T-helper 17 cell (primary cell): ENCODE results near the gene CEACAM8. TPM values are rescaled to one million over a fixed set of nuclear protein-coding genes. Genes with fewer than 3 reads are reported as not detected.

Experiments
- ATAC-seq: fragments of 150-1000 bp; cut with Tn5 transposase; 2 replicates; pipeline ENCODE4 v1.10.0; 2021; ENCODE audit warnings: mild to moderate bottlenecking, moderate library complexity
- DNase-seq, 3 donors: peaks; one replicate each; pipeline versions ENCODE4 v3.0.0 to v3.0.0-alpha.2; 2020 to 2021
- H3K9me3 ChIP-seq: one replicate; pipeline ENCODE4 v1.7.0; 2013; ENCODE audit warnings: low read length, mild to moderate bottlenecking; ENCODE audit not compliant: control insufficient read depth, poor library complexity, severe bottlenecking
- H3K27ac Mint-ChIP-seq: one replicate; pipeline ENCODE4 v1.8.0; 2022; ENCODE audit warnings: mild to moderate bottlenecking, moderate library complexity, mixed read lengths
- H3K27me3 Mint-ChIP-seq: one replicate; pipeline ENCODE4 v1.8.0; 2022; ENCODE audit warnings: mixed read lengths
- H3K36me3 Mint-ChIP-seq: one replicate; pipeline ENCODE4 v1.8.0; 2022; ENCODE audit warnings: low read depth, mixed read lengths
- H3K4me1 Mint-ChIP-seq: one replicate; pipeline ENCODE4 v1.8.0; 2022; ENCODE audit warnings: mild to moderate bottlenecking, mixed read lengths
- H3K4me3 Mint-ChIP-seq: one replicate; pipeline ENCODE4 v1.8.0; 2022; ENCODE audit warnings: mild to moderate bottlenecking, moderate library complexity, mixed read lengths
- total RNA-seq, 4 donors: library from RNA in 2 of 4; stranded (reverse) in 2 of 4; gene quantifications; one replicate each; pipeline ENCODE4 v1.2.3 and lab custom pipeline; 2022 to 2026

Gene CEACAM8
- total RNA-seq, 2 donors from 2014 or later = not detected

GRCh38 chr19:42601811-42602443 is 7.2 kb upstream of the CEACAM8 start:
- no peak overlapping the region for H3K4me3 Mint-ChIP-seq
- H3K9me3 ChIP-seq = no peaks in the 10 kb centered on the region
- peaks cover 6% of the 10 kb centered on the region for H3K4me1 Mint-ChIP-seq
- DNase-seq (no peak), ATAC-seq (no peak)
- peaks cover 71% of the 10 kb centered on the region for H3K27me3 Mint-ChIP-seq
- no peak overlapping the region for H3K27ac Mint-ChIP-seq
- H3K36me3 Mint-ChIP-seq = no peaks in the 10 kb centered on the region

- H3K36me3 Mint-ChIP-seq = no peaks in the 10 kb centered on the region
- H3K27me3 Mint-ChIP-seq = peaks cover 37% of the 10 kb centered on the region
- peaks cover 11% of the 10 kb centered on the region for H3K4me1 Mint-ChIP-seq
- no peaks in the 10 kb centered on the region for H3K9me3 ChIP-seq
- ATAC-seq (peak; percentile 56), DNase-seq (peak in 2 of 3 donors; percentile 22 to 32)
- no peak overlapping the region for H3K27ac Mint-ChIP-seq
- no peak overlapping the region for H3K4me3 Mint-ChIP-seq
Observed at GRCh38 chr19:42596391-42597072, 1.8 kb upstream of the CEACAM8 start.

GRCh38 chr19:42595550-42596172 is 937 bp upstream of the CEACAM8 start:
- DNase-seq (no peak), ATAC-seq (no peak)
- no peak overlapping the region for H3K4me3 Mint-ChIP-seq
- H3K9me3 ChIP-seq = no peaks in the 10 kb centered on the region
- H3K36me3 Mint-ChIP-seq = no peaks in the 10 kb centered on the region
- no peak overlapping the region for H3K27ac Mint-ChIP-seq
- peaks cover 39% of the 10 kb centered on the region for H3K27me3 Mint-ChIP-seq
- H3K4me1 Mint-ChIP-seq = peaks cover 11% of the 10 kb centered on the region

- peaks cover 59% of the 10 kb centered on the region for H3K27me3 Mint-ChIP-seq
- H3K36me3 Mint-ChIP-seq = peaks cover under 1% of the 10 kb centered on the region
- no peak for DNase-seq
- no peak for ATAC-seq
- peaks cover under 1% of the 10 kb centered on the region for H3K4me1 Mint-ChIP-seq
- H3K4me3 Mint-ChIP-seq = no peak overlapping the region
- no peaks in the 10 kb centered on the region for H3K9me3 ChIP-seq
- no peak overlapping the region for H3K27ac Mint-ChIP-seq
Observed at GRCh38 chr19:42589792-42590191, 4.9 kb downstream of the CEACAM8 start.

- no peak overlapping the region for H3K27ac Mint-ChIP-seq
- no peaks in the 10 kb centered on the region for H3K9me3 ChIP-seq
- H3K4me1 Mint-ChIP-seq = peaks cover 6% of the 10 kb centered on the region
- ATAC-seq (no peak), DNase-seq (no peak)
- no peak overlapping the region for H3K4me3 Mint-ChIP-seq
- H3K36me3 Mint-ChIP-seq = peaks cover 7% of the 10 kb centered on the region
- H3K27me3 Mint-ChIP-seq = peaks cover 67% of the 10 kb centered on the region
Observed at GRCh38 chr19:42584466-42584865, 10.3 kb downstream of the CEACAM8 start.

- no peak overlapping the region for H3K27ac Mint-ChIP-seq
- ATAC-seq = no peak
- no peak for DNase-seq
- H3K9me3 ChIP-seq = no peaks in the 10 kb centered on the region
- peaks cover 3% of the 10 kb centered on the region for H3K36me3 Mint-ChIP-seq
- H3K4me3 Mint-ChIP-seq = no peak overlapping the region
- H3K27me3 Mint-ChIP-seq = peaks cover 55% of the 10 kb centered on the region
- no peaks in the 10 kb centered on the region for H3K4me1 Mint-ChIP-seq
Observed at GRCh38 chr19:42577016-42577415, 17.7 kb downstream of the CEACAM8 start.

GRCh38 chr19:42576241-42576640 is 18.5 kb downstream of the CEACAM8 start:
- Mint-ChIP-seq H3K36me3 (peaks cover 3% of the 10 kb centered on the region), H3K27me3 (peaks cover 55% of the 10 kb centered on the region), H3K4me3 (no peak overlapping the region), H3K27ac (peak overlapping the region; percentile 37), H3K4me1 (no peaks in the 10 kb centered on the region)
- no peaks in the 10 kb centered on the region for H3K9me3 ChIP-seq
- ATAC-seq (no peak), DNase-seq (no peak)

GRCh38 chr19:42573642-42574041 is 21.1 kb downstream of the CEACAM8 start:
- Mint-ChIP-seq H3K27ac (no peak overlapping the region), H3K27me3 (peaks cover 40% of the 10 kb centered on the region), H3K4me3 (no peak overlapping the region), H3K36me3 (peaks cover 3% of the 10 kb centered on the region), H3K4me1 (peaks cover 4% of the 10 kb centered on the region)
- no peak for ATAC-seq
- no peak for DNase-seq
- H3K9me3 ChIP-seq = no peaks in the 10 kb centered on the region

- DNase-seq = no peak
- ATAC-seq = no peak
- H3K4me1 Mint-ChIP-seq = peaks cover 6% of the 10 kb centered on the region
Observed at GRCh38 chr19:42571116-42571515, 23.6 kb downstream of the CEACAM8 start.

GRCh38 chr19:42569193-42569592 is 25.5 kb downstream of the CEACAM8 start:
- DNase-seq (no peak), ATAC-seq (no peak)
- Mint-ChIP-seq H3K4me1 (peaks cover 6% of the 10 kb centered on the region), H3K4me3 (no peak overlapping the region), H3K27me3 (peaks cover 27% of the 10 kb centered on the region), H3K36me3 (peaks cover 3% of the 10 kb centered on the region), H3K27ac (no peak overlapping the region)
- no peaks in the 10 kb centered on the region for H3K9me3 ChIP-seq

More at GRCh38 chr19:42571116-42571515, 23.6 kb downstream of the CEACAM8 start:
- H3K27me3 Mint-ChIP-seq = peaks cover 27% of the 10 kb centered on the region
- no peak overlapping the region for H3K4me3 Mint-ChIP-seq
- peaks cover 3% of the 10 kb centered on the region for H3K36me3 Mint-ChIP-seq
- H3K9me3 ChIP-seq = no peaks in the 10 kb centered on the region
- no peak overlapping the region for H3K27ac Mint-ChIP-seq

GRCh38 chr19:42568006-42568405 is 26.7 kb downstream of the CEACAM8 start:
- DNase-seq (no peak), ATAC-seq (no peak)
- H3K27ac Mint-ChIP-seq = no peak overlapping the region
- H3K4me1 Mint-ChIP-seq = peaks cover 10% of the 10 kb centered on the region
- peak overlapping the region; percentile 57 for H3K4me3 Mint-ChIP-seq
- H3K36me3 Mint-ChIP-seq = no peaks in the 10 kb centered on the region
- no peaks in the 10 kb centered on the region for H3K9me3 ChIP-seq
- H3K27me3 Mint-ChIP-seq = peaks cover 24% of the 10 kb centered on the region

GRCh38 chr19:42567567-42567966 is 27.2 kb downstream of the CEACAM8 start:
- H3K36me3 Mint-ChIP-seq = no peaks in the 10 kb centered on the region
- no peak overlapping the region for H3K27ac Mint-ChIP-seq
- H3K4me3 Mint-ChIP-seq = peak overlapping the region; percentile 57
- peaks cover 10% of the 10 kb centered on the region for H3K4me1 Mint-ChIP-seq
- no peak for ATAC-seq
- H3K27me3 Mint-ChIP-seq = peaks cover 20% of the 10 kb centered on the region
- DNase-seq = no peak
- H3K9me3 ChIP-seq = no peaks in the 10 kb centered on the region

- Mint-ChIP-seq H3K27me3 (peaks cover 39% of the 10 kb centered on the region), H3K4me3 (no peak overlapping the region), H3K27ac (no peak overlapping the region), H3K36me3 (no peaks in the 10 kb centered on the region), H3K4me1 (peaks cover 9% of the 10 kb centered on the region)
- DNase-seq = no peak
- no peaks in the 10 kb centered on the region for H3K9me3 ChIP-seq
- ATAC-seq = peak; percentile 82
Observed at GRCh38 chr19:42563352-42564210, 31.1 kb downstream of the CEACAM8 start.
